ENCODE measurements around the gene USE1.

The USE1 gene

GRCh38 chr19:17206736-17207581 lies 8.2 kb upstream of the USE1 start:
- no peak for DNase-seq

- peak; percentile 13 to 36 for DNase-seq
These were observed 5.8 kb upstream of the USE1 start for GRCh38 chr19:17209126-17210036.

GRCh38 chr19:17210296-17210695 lies 4.9 kb upstream of the USE1 start:
- DNase-seq = no peak

GRCh38 chr19:17211547-17212446 lies 3.4 kb upstream of the USE1 start:
- DNase-seq = no peak

- no peak for DNase-seq
These were observed 1.8 kb upstream of the USE1 start for GRCh38 chr19:17213334-17213733.

- DNase-seq = no peak
These were observed 540 bp upstream of the USE1 start for GRCh38 chr19:17214508-17215126.

GRCh38 chr19:17216058-17216670 lies 1.0 kb downstream of the USE1 start:
- no peak for DNase-seq

GRCh38 chr19:17219286-17219685 lies 4.1 kb downstream of the USE1 start:
- no peak for DNase-seq

- peak in 1 of 2 experiments; percentile 40 for DNase-seq
These were observed 5.1 kb downstream of the USE1 start for GRCh38 chr19:17220207-17220758.

GRCh38 chr19:17225053-17225452 lies 9.9 kb downstream of the USE1 start:
- no peak for DNase-seq

- DNase-seq = peak; percentile 96
These were observed 11.1 kb downstream of the USE1 start, which contains the start of gene OCEL1 for GRCh38 chr19:17226002-17226933. Gene OCEL1, plus strand, starts transcription at chr19:17226226. Its CDS starts 22 bp downstream, at chr19:17226248.

GRCh38 chr19:17227798-17228367 lies 12.7 kb downstream of the USE1 start:
- no peak for DNase-seq

- DNase-seq = no peak
These were observed 14.7 kb downstream of the USE1 start for GRCh38 chr19:17229890-17230289.

- DNase-seq = no peak
These were observed 17.1 kb downstream of the USE1 start for GRCh38 chr19:17232258-17232657.

- peak; percentile 55 to 62 for DNase-seq
These were observed 19.7 kb downstream of the USE1 start for GRCh38 chr19:17234911-17235299.

- peak; percentile 70 to 78 for DNase-seq
These were observed 20.3 kb downstream of the USE1 start for GRCh38 chr19:17235300-17235970.

- no peak for DNase-seq
These were observed 21.0 kb downstream of the USE1 start for GRCh38 chr19:17235971-17236777.

Data from stimulated activated CD4-positive, alpha-beta T cell treated with anti-CD3 and anti-CD28 coated beads, Interleukin-4, amount 100 ng/mL, for 4 hours (primary cell).